ENCODE results near the gene ORM2. TPM values are rescaled to one million over a fixed set of nuclear protein-coding genes. Genes with fewer than 3 reads are reported as not detected.

The ORM2 gene
- total RNA-seq, 3 donors from 2014 or later (not counting 1 experiment from before 2014, with no cell fraction given) = not detected

GRCh38 chr9:114341152-114341830, 11.6 kb downstream of the ORM2 start:
- no peaks in the 10 kb centered on the region for H3K9me3 ChIP-seq (ENCODE audit: control insufficient read depth, insufficient read depth, low read length)
- peaks cover 98% of the 10 kb centered on the region for H3K36me3 ChIP-seq (ENCODE audit: control insufficient read depth, insufficient read depth, low read length)
- WGBS (ENCODE audit: insufficient coverage) = 88% methylated on average over 12 of the region's 12 CpGs
- H3K4me3 Mint-ChIP-seq = no peak overlapping the region
- H3K27me3 ChIP-seq (ENCODE audit: control insufficient read depth, insufficient read depth, low read length) = no peaks in the 10 kb centered on the region
- H3K27ac Mint-ChIP-seq = peak overlapping the region; percentile 84 to 88
- H3K27me3 Mint-ChIP-seq (ENCODE audit: low read depth in 2 of 2) = no peaks in the 10 kb centered on the region
- TF ChIP-seq CTCF (IDR thresholded peaks at IDR 0.05) = no peak
- peaks cover 38% of the 10 kb centered on the region for H3K36me3 Mint-ChIP-seq
- H3K27ac ChIP-seq (ENCODE audit: low read length) = no peak overlapping the region
- peaks cover 31 to 51% of the 10 kb centered on the region in 2 donors for H3K4me1 Mint-ChIP-seq
- DNase-seq = no peak
- ATAC-seq = no peak
- H3K4me3 ChIP-seq (ENCODE audit: low read length) = no peak overlapping the region
- H3K9me3 Mint-ChIP-seq = no peaks in the 10 kb centered on the region
- intact Hi-C loops (cut with micrococcal nuclease) = no loop called here
- H3K4me1 ChIP-seq (ENCODE audit: control insufficient read depth, insufficient read depth, low read length) = peaks cover 17% of the 10 kb centered on the region

- Mint-ChIP-seq H3K4me1 (peaks cover 31 to 51% of the 10 kb centered on the region in 2 donors), H3K4me3 (no peak overlapping the region), H3K36me3 (peaks cover 38% of the 10 kb centered on the region), H3K9me3 (no peaks in the 10 kb centered on the region), H3K27ac (peak overlapping the region; percentile 84 to 88), H3K27me3 (ENCODE audit: low read depth in 2 of 2) (no peaks in the 10 kb centered on the region)
- Histone ChIP-seq H3K27ac (ENCODE audit: low read length) (no peak overlapping the region), H3K27me3 (ENCODE audit: control insufficient read depth, insufficient read depth, low read length) (no peaks in the 10 kb centered on the region), H3K9me3 (ENCODE audit: control insufficient read depth, insufficient read depth, low read length) (no peaks in the 10 kb centered on the region), H3K4me1 (ENCODE audit: control insufficient read depth, insufficient read depth, low read length) (peaks cover 17% of the 10 kb centered on the region), H3K36me3 (ENCODE audit: control insufficient read depth, insufficient read depth, low read length) (peaks cover 99% of the 10 kb centered on the region), H3K4me3 (ENCODE audit: low read length) (no peak overlapping the region)
- no peak for DNase-seq
- intact Hi-C loops (cut with micrococcal nuclease) = no loop called here
- 96% methylated on average over 4 of the region's 4 CpGs for WGBS (ENCODE audit: insufficient coverage)
- TF ChIP-seq CTCF (IDR thresholded peaks at IDR 0.05) = no peak
- ATAC-seq = no peak
These were observed 12.3 kb downstream of the ORM2 start for GRCh38 chr9:114341991-114342390.

GRCh38 chr9:114342755-114343440, 13.2 kb downstream of the ORM2 start:
- H3K4me3 ChIP-seq (ENCODE audit: low read length) = no peak overlapping the region
- no peaks in the 10 kb centered on the region for H3K27me3 Mint-ChIP-seq (ENCODE audit: low read depth in 2 of 2)
- H3K4me3 Mint-ChIP-seq = no peak overlapping the region
- no peaks in the 10 kb centered on the region for H3K27me3 ChIP-seq (ENCODE audit: control insufficient read depth, insufficient read depth, low read length)
- peaks cover 38% of the 10 kb centered on the region for H3K36me3 Mint-ChIP-seq
- ATAC-seq = no peak
- no peaks in the 10 kb centered on the region for H3K9me3 ChIP-seq (ENCODE audit: control insufficient read depth, insufficient read depth, low read length)
- H3K27ac ChIP-seq (ENCODE audit: low read length) = no peak overlapping the region
- peaks cover 17% of the 10 kb centered on the region for H3K4me1 ChIP-seq (ENCODE audit: control insufficient read depth, insufficient read depth, low read length)
- DNase-seq = no peak
- H3K4me1 Mint-ChIP-seq = peaks cover 36 to 56% of the 10 kb centered on the region in 2 donors
- no peak for TF ChIP-seq CTCF (IDR thresholded peaks at IDR 0.05)
- no peaks in the 10 kb centered on the region for H3K9me3 Mint-ChIP-seq
- WGBS (ENCODE audit: insufficient coverage) = 95% methylated on average over 3 of the region's 5 CpGs
- intact Hi-C loops (cut with micrococcal nuclease) = no loop called here
- H3K36me3 ChIP-seq (ENCODE audit: control insufficient read depth, insufficient read depth, low read length) = peaks cover 97% of the 10 kb centered on the region
- peak overlapping the region; percentile 77 to 84 for H3K27ac Mint-ChIP-seq

Data from natural killer cell (primary cell).